Sigmoid colon (tissue), 7 donors: ENCODE measurements around the gene OR5H14. TPM values are rescaled to one million over a fixed set of nuclear protein-coding genes. Genes with fewer than 3 reads are reported as not detected.

ENCODE experiments used
- DNase-seq: peaks from one replicate; pipeline ENCODE4 v3.0.0-alpha.2; 2019
- H3K27ac ChIP-seq, 4 donors: fragments of 200-600 bp; sonication (generic); one replicate each; pipeline ENCODE4 v1.5.1; 2016 to 2019; ENCODE audit warnings: mild to moderate bottlenecking in 1 of 4
- H3K27me3 ChIP-seq, 3 donors: fragments of 200-600 bp; sonication (generic); one replicate each; pipeline ENCODE4 v1.5.1; 2019; ENCODE audit warnings: mild to moderate bottlenecking in 1 of 3
- H3K36me3 ChIP-seq, 4 donors: fragments of 200-600 bp; sonication (generic); one replicate each; pipeline ENCODE4 v1.5.1; 2016 to 2019
- H3K4me1 ChIP-seq, 4 donors: fragments of 200-600 bp; sonication (generic); one replicate each; pipeline ENCODE4 v1.5.1; 2017 to 2019
- H3K4me3 ChIP-seq, 4 donors: fragments of 200-600 bp; sonication (generic); one replicate each; pipeline ENCODE4 v1.5.1; 2017 to 2019; ENCODE audit warnings: mild to moderate bottlenecking in 2 of 4, moderate library complexity in 1 of 4
- H3K9me3 ChIP-seq, 4 donors: fragments of 200-600 bp in 3 of 4; sonication (generic) in 3 of 4; one replicate each; pipeline versions ENCODE4 v1.5.1 to v1.6.1; 2013 to 2019
- EP300 ChIP-seq, 4 donors: sonication (generic); formaldehyde crosslinking; IDR thresholded peaks; one replicate each; pipeline ENCODE4 v1.6.1; 2017; ENCODE audit warnings: antibody characterized with exemption in 4 of 4
- POLR2A ChIP-seq, 2 donors: fragments of 450-650 bp; IDR thresholded peaks; one replicate each; pipeline ENCODE4 v1.6.1; 2016; ENCODE audit warnings: antibody characterized with exemption in 2 of 2, mild to moderate bottlenecking in 2 of 2, moderate library complexity in 2 of 2
- POLR2AphosphoS5 ChIP-seq, 4 donors: sonication (generic); formaldehyde crosslinking; IDR thresholded peaks; one replicate each; pipeline ENCODE4 v1.6.1; 2017; ENCODE audit warnings: antibody characterized with exemption in 4 of 4
- WGBS, 2 donors: extraction: QIAGEN DNeasy Blood & Tissue Kit; methylation state at CpG; one replicate each; pipeline ENCODE4 v1.1.7; 2013; 5-methylcytosine and 5-hydroxymethylcytosine counted together
- intact Hi-C: fragments of 100-400 bp; cut with DNase I; formaldehyde crosslinking; loops from one replicate; pipeline ENCODE4 v1.15.1; 2023
- polyA plus RNA-seq, 3 donors: library from polyadenylated mRNA; stranded (reverse); fragments of 200-250 nt; gene quantifications; one replicate each; pipeline ENCODE4 v1.2.3, GENCODE V29; 2013
- total RNA-seq, 4 donors: library from RNA; depleted of rRNA; stranded (reverse); fragments of >200 nt; gene quantifications; one replicate each; pipeline ENCODE4 v1.1.0, GENCODE V29; 2016
- TF ChIP-seq, protein P1 (sequence below), 4 experiments: fragments of 450-650 bp in 3 of 4; fragments of 200-600 bp in 1 of 4; IDR thresholded peaks; one replicate each; pipeline ENCODE4 v1.5.1; 2016 to 2019; ENCODE audit warnings: antibody characterized with exemption in 4 of 4, mild to moderate bottlenecking in 3 of 4, moderate library complexity in 2 of 4
- donor health status: healthy with polysubstance abuse.
- donor health status: Bipolar disorder and iron deficiency.
- donor health status: healthy.

Gene OR5H14
- total and polyA plus RNA-seq, 7 donors: not detected

DNA sequence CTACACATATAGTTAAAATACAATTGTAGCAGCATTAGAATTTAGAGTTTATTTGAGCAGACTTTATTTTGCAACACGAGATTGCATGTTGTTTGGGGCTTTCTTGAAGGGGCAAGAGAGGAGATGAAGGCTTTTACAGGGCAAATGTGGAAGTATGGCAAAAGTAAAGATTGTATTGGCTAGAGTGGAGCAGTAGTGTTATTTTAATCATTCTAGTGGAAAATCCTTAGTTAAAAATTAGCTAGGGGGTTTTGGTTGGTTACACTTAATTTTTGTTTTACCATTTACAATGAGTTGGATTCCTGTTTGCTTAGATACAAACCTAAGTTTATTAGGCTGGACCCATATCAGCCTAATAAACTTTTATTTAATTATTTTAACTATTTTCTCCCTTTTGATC, 23.8 kb downstream of the OR5H14 start:
- Histone ChIP-seq H3K4me3 (no peak overlapping the region), H3K27ac (no peak overlapping the region), H3K27me3 (no peaks in the 10 kb centered on the region), H3K9me3 (no peaks in the 10 kb centered on the region), H3K4me1 (no peaks in the 10 kb centered on the region), H3K36me3 (no peaks in the 10 kb centered on the region)
- TF ChIP-seq POLR2A (IDR thresholded peaks at IDR 0.05): no peak
- TF ChIP-seq, protein P1, sequence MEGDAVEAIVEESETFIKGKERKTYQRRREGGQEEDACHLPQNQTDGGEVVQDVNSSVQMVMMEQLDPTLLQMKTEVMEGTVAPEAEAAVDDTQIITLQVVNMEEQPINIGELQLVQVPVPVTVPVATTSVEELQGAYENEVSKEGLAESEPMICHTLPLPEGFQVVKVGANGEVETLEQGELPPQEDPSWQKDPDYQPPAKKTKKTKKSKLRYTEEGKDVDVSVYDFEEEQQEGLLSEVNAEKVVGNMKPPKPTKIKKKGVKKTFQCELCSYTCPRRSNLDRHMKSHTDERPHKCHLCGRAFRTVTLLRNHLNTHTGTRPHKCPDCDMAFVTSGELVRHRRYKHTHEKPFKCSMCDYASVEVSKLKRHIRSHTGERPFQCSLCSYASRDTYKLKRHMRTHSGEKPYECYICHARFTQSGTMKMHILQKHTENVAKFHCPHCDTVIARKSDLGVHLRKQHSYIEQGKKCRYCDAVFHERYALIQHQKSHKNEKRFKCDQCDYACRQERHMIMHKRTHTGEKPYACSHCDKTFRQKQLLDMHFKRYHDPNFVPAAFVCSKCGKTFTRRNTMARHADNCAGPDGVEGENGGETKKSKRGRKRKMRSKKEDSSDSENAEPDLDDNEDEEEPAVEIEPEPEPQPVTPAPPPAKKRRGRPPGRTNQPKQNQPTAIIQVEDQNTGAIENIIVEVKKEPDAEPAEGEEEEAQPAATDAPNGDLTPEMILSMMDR (IDR thresholded peaks at IDR 0.05): no peak
- no peak for TF ChIP-seq EP300 (IDR thresholded peaks at IDR 0.05)
- no peak for TF ChIP-seq POLR2AphosphoS5 (IDR thresholded peaks at IDR 0.05)
- intact Hi-C loops: no loop called here
- 16 to 57% methylated on average over 1 of the region's 1 CpG for WGBS, 2 donors
- no peak for DNase-seq

DNA sequence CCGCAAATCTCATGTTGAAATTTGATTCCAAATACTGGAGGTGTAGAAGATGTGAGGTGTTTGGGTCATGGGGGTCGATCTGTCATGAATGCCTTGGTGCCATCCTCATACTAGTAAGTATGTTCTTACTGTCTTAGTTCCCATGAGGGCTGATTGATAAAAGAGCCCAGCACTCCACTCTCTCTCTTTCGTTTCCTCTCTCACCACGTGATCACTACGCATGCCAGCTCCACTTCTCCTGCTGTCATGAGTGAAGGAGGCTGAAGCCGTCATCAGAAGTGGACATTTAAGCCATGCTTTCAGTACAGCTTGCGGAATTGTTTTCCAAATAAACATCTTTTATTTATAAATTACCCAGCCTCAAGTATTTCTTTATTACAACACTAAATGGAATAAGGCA, 25.3 kb downstream of the OR5H14 start:
- no peak overlapping the region for H3K27ac ChIP-seq
- no peak overlapping the region for H3K4me3 ChIP-seq
- no peaks in the 10 kb centered on the region for H3K27me3 ChIP-seq
- TF ChIP-seq POLR2A (IDR thresholded peaks at IDR 0.05): no peak
- no peak for TF ChIP-seq POLR2AphosphoS5 (IDR thresholded peaks at IDR 0.05)
- TF ChIP-seq, protein P1 (IDR thresholded peaks at IDR 0.05): no peak
- TF ChIP-seq EP300 (IDR thresholded peaks at IDR 0.05): no peak
- WGBS, 2 donors: 83 to 86% methylated on average over 7 of the region's 7 CpGs
- no peaks in the 10 kb centered on the region for H3K4me1 ChIP-seq
- no peak for DNase-seq
- H3K36me3 ChIP-seq: no peaks in the 10 kb centered on the region
- intact Hi-C loops: no loop called here
- H3K9me3 ChIP-seq: no peaks in the 10 kb centered on the region

DNA sequence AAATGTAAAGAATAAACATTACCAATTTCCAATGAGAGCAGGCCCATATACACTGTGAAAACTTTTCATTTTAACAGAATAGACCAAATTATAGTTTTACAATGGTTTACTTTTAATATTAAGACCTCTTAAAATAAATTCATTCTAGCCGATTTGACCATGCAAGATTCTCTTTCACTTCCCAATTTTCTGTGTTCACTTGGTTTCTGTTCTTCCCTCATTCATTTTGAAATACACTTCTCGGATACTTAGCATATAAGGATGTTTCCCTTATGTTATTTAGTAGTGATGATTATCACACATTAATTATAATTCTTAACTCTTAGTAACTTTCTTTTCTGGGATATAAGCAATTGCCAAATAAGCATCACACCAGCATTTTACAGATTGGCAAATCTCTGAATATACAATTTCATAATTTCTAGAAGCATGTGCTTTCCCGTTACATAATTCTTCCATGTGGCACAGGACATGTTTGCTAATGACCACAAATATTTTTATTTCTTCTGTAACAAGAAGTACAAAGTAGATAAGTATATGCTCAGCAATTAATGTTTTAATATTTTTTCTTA, 33.1 kb downstream of the OR5H14 start:
- no peaks in the 10 kb centered on the region for H3K9me3 ChIP-seq
- intact Hi-C loops: no loop called here
- no peaks in the 10 kb centered on the region for H3K4me1 ChIP-seq
- 84 to 85% methylated on average over 3 of the region's 3 CpGs for WGBS, 2 donors
- H3K27ac ChIP-seq: no peak overlapping the region
- no peak overlapping the region for H3K4me3 ChIP-seq
- TF ChIP-seq POLR2AphosphoS5 (IDR thresholded peaks at IDR 0.05) (no peak), EP300 (IDR thresholded peaks at IDR 0.05) (no peak), POLR2A (IDR thresholded peaks at IDR 0.05) (no peak)
- TF ChIP-seq, protein P1 (IDR thresholded peaks at IDR 0.05): no peak
- DNase-seq: no peak
- H3K36me3 ChIP-seq: no peaks in the 10 kb centered on the region
- H3K27me3 ChIP-seq: no peaks in the 10 kb centered on the region

DNA sequence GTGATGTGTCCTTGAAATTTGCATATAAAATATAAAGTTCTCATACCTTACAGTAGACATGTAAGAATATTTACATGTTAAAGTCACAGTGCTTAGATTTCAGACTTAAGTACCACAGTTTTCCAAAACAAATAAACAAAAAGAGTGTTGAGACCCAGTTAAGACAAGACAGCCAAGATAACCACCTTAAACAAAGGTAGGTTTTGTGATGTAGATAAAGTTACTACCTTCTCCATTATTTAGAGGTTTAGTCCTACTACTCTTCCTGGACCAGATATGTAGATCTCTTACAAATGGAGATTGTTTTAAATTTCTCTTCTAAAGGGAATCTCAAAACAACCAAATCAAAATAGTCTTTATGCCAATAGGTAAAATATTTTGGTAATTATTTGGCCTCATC, 34.9 kb downstream of the OR5H14 start:
- TF ChIP-seq EP300 (IDR thresholded peaks at IDR 0.05) (no peak), POLR2A (IDR thresholded peaks at IDR 0.05) (no peak), POLR2AphosphoS5 (IDR thresholded peaks at IDR 0.05) (no peak)
- TF ChIP-seq, protein P1 (IDR thresholded peaks at IDR 0.05): no peak

DNA sequence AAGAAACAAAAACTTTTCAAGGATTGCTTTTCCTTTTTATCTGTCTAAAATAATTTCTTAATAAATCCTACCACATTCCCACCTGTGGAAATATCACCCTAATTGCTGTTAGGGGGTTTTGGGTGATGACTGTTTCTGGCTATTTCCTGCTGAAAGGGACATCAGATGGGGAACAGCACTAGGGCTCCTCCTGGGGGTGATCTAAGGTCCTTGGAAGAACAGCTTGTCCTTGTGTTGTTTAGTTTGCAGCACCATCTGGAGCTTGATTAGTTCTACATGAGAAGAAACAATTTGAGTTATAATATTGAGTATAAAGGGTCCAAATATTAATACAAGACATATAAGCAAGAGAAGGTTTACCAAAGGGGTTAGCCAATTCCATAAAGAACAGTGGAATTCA, 37.9 kb downstream of the OR5H14 start:
- no peaks in the 10 kb centered on the region for H3K9me3 ChIP-seq
- no peaks in the 10 kb centered on the region for H3K36me3 ChIP-seq
- TF ChIP-seq EP300 (IDR thresholded peaks at IDR 0.05) (no peak), POLR2A (IDR thresholded peaks at IDR 0.05) (no peak), POLR2AphosphoS5 (IDR thresholded peaks at IDR 0.05) (no peak)
- TF ChIP-seq, protein P1 (IDR thresholded peaks at IDR 0.05): no peak
- H3K4me3 ChIP-seq: no peak overlapping the region
- no peaks in the 10 kb centered on the region for H3K4me1 ChIP-seq
- DNase-seq: no peak
- intact Hi-C loops: no loop called here
- no peak overlapping the region for H3K27ac ChIP-seq
- no peaks in the 10 kb centered on the region for H3K27me3 ChIP-seq

More for the DNA sequence above, 34.9 kb downstream of the OR5H14 start:
- no peaks in the 10 kb centered on the region for H3K27me3 ChIP-seq
- no peaks in the 10 kb centered on the region for H3K36me3 ChIP-seq
- no peak for DNase-seq
- intact Hi-C loops: no loop called here
- H3K4me3 ChIP-seq: no peak overlapping the region
- no peaks in the 10 kb centered on the region for H3K4me1 ChIP-seq
- no peaks in the 10 kb centered on the region for H3K9me3 ChIP-seq
- no peak overlapping the region for H3K27ac ChIP-seq
